Neural cell (in vitro differentiated cells): Measurements from ENCODE around the gene SDS. TPM values are rescaled to one million over a fixed set of nuclear protein-coding genes. Genes with fewer than 3 reads are reported as not detected.

Experiments used
- H2AFZ ChIP-seq: fragments of 200-600, 300-800 bp; sonication (generic), shearing (Covaris generic); 2 replicates; pipeline ENCODE4 v1.6.0; 2014; ENCODE audit warnings: low read depth, mild to moderate bottlenecking, antibody characterized with exemption, low read length, moderate library complexity
- H3F3A ChIP-seq: fragments of 200-600 bp; shearing (Covaris generic); 2 replicates; pipeline ENCODE4 v1.6.1; 2016; ENCODE audit warnings: mild to moderate bottlenecking, moderate library complexity, mixed read lengths, antibody characterized with exemption, low read length; ENCODE audit not compliant: insufficient read depth, poor library complexity, severe bottlenecking
- H3K27ac ChIP-seq: fragments of 200-600, 300-800 bp; sonication (generic), shearing (Covaris generic); 2 replicates; pipeline ENCODE4 v1.5.1; 2014; ENCODE audit warnings: mild to moderate bottlenecking, low read length, moderate library complexity
- H3K27me3 ChIP-seq: fragments of 300-800, 200-600 bp; sonication (generic), shearing (Covaris generic); 2 replicates; pipeline ENCODE4 v1.6.0; 2014; ENCODE audit warnings: mild to moderate bottlenecking, low read depth, low read length, moderate library complexity; ENCODE audit not compliant: insufficient read depth
- H3K36me3 ChIP-seq: fragments of 300-800, 200-600 bp; sonication (generic), shearing (Covaris generic); 2 replicates; pipeline ENCODE4 v1.5.1; 2014; ENCODE audit warnings: mild to moderate bottlenecking, antibody characterized with exemption, low read length, moderate library complexity; ENCODE audit not compliant: insufficient read depth
- H3K4me2 ChIP-seq: fragments of 300-800, 200-600 bp; sonication (generic), shearing (Covaris generic); 2 replicates; pipeline ENCODE4 v1.6.0; 2014; ENCODE audit warnings: mild to moderate bottlenecking, low read length
- H3K4me3 ChIP-seq: fragments of 300-800, 200-600 bp; sonication (generic), shearing (Covaris generic); 2 replicates; pipeline ENCODE4 v1.5.1; 2014; ENCODE audit warnings: mild to moderate bottlenecking, low read length, moderate library complexity
- H3K79me2 ChIP-seq: fragments of 200-600 bp; shearing (Covaris generic); replicated peaks from 2 replicates; pipeline ENCODE4 v1.6.0; 2014; ENCODE audit warnings: mild to moderate bottlenecking, low read length, moderate library complexity; ENCODE audit not compliant: insufficient read depth
- H3K9ac ChIP-seq: fragments of 300-800, 200-600 bp; sonication (generic), shearing (Covaris generic); 2 replicates; pipeline ENCODE4 v1.6.1; 2016; ENCODE audit warnings: mild to moderate bottlenecking, low read length, mixed read lengths
- H3K9me2 ChIP-seq: fragments of 200-600 bp; shearing (Covaris generic); 2 replicates; pipeline ENCODE4 v1.6.1; 2016; ENCODE audit warnings: mild to moderate bottlenecking, low read length, mixed read lengths; ENCODE audit not compliant: insufficient read depth
- H3K9me3 ChIP-seq: fragments of 200-600, 300-800 bp; sonication (generic), shearing (Covaris generic); 2 replicates; pipeline ENCODE4 v1.6.1; 2016; ENCODE audit warnings: mild to moderate bottlenecking, mixed run types, low read length, moderate library complexity, mixed read lengths
- H4K20me1 ChIP-seq: fragments of 200-600 bp; shearing (Covaris generic); 2 replicates; pipeline ENCODE4 v1.6.1; 2016; ENCODE audit warnings: mild to moderate bottlenecking, mixed run types; ENCODE audit not compliant: insufficient read depth
- EP300 ChIP-seq: fragments of 450-650 bp; conservative IDR thresholded peaks from 2 replicates; pipeline ENCODE4 v1.6.1; 2014; ENCODE audit warnings: antibody characterized with exemption, mild to moderate bottlenecking, moderate library complexity; ENCODE audit not compliant: poor library complexity, severe bottlenecking
- EZH2 ChIP-seq: fragments of 200-600, 300-800 bp; shearing (Covaris generic), sonication (generic); IDR thresholded peaks from 2 replicates; pipeline ENCODE4 v1.6.1; 2014; ENCODE audit warnings: antibody characterized with exemption, low read length, borderline replicate concordance, mild to moderate bottlenecking; ENCODE audit not compliant: insufficient read depth, poor library complexity, severe bottlenecking
- MXI1 ChIP-seq: fragments of 450-650 bp; conservative IDR thresholded peaks from 2 replicates; pipeline ENCODE4 v1.6.1; 2014; ENCODE audit warnings: antibody characterized with exemption, mild to moderate bottlenecking; ENCODE audit not compliant: poor library complexity, severe bottlenecking
- POLR2AphosphoS5 ChIP-seq: IDR thresholded peaks from 2 replicates; pipeline ENCODE4 v1.6.1; 2012
- RAD21 ChIP-seq: fragments of 450-650 bp; conservative IDR thresholded peaks from 2 replicates; pipeline ENCODE4 v1.6.1; 2014; ENCODE audit warnings: antibody characterized with exemption, mild to moderate bottlenecking, moderate library complexity
- SMC3 ChIP-seq: fragments of 450-650 bp; conservative IDR thresholded peaks from 2 replicates; pipeline ENCODE4 v1.6.1; 2014; ENCODE audit warnings: antibody characterized with exemption, mild to moderate bottlenecking, moderate library complexity; ENCODE audit not compliant: poor library complexity
- TAF1 ChIP-seq: IDR thresholded peaks from 2 replicates; pipeline ENCODE4 v1.6.1; 2012; ENCODE audit warnings: low read depth
- polyA plus RNA-seq: library from polyadenylated mRNA; depleted of rRNA; stranded (reverse); fragments of >200 nt; gene quantifications from 2 replicates; pipeline ENCODE4 v1.2.3, GENCODE V29; 2014
- TF ChIP-seq, protein P1 (sequence below): fragments of 450-650 bp; IDR thresholded peaks from 2 replicates; pipeline ENCODE4 v1.5.1; 2014; ENCODE audit warnings: antibody characterized with exemption, mild to moderate bottlenecking, moderate library complexity; ENCODE audit not compliant: poor library complexity, severe bottlenecking
- TF ChIP-seq, protein P2 (sequence below): IDR thresholded peaks from 2 replicates; pipeline ENCODE4 v1.6.1; 2012; ENCODE audit warnings: borderline replicate concordance

Gene SDS
- polyA plus RNA-seq, 1 donor from 2014 or later, result not detected

DNA sequence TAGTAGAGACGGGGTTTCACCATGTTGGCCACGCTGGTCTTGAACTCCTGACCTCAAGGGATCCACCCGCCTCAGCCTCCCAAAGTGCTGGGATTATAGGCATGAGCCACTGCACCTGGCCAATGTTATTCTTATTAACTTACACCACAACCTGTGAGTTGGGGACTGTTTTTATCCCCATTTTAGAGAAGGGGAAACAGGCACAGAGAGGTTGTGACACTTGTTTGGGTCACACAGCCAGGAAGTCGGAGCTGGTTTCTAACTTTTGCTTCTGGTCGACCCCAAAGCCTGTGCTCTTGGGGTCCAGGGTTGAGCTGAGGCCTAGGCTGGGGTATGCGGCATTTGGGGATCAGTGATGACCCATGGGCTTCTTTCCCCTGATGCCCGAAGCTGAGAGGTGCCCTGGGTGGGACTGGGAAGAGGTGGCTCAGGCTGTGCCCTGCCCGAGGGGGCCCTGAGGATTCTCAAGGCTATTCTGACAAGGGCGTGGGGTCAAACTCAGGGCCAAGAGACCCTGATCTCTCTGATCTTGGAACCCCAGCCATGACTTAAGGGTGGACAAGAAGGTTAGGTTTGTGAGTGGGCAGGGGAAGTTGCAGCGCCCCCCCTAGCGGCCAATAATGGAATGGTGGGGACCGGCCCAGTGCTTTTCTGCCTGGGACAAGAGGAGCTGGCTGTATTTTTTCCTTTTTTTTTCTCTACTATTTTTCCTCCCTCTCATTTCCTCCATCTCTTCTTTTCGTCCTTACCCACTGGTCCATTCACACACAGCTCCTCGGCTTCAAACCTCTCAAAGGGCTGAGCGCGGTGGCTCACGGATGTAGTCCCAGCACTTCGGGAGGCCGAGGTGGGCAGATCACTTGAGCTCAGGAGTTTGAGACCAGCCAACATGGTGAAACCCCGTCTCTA lies 21.5 kb upstream of the SDS start:
- TF ChIP-seq POLR2AphosphoS5 (no peak), TAF1 (no peak), EP300 (no peak), RAD21 (no peak), EZH2 (no peak), MXI1 (no peak), SMC3 (no peak)
- TF ChIP-seq, protein P1, sequence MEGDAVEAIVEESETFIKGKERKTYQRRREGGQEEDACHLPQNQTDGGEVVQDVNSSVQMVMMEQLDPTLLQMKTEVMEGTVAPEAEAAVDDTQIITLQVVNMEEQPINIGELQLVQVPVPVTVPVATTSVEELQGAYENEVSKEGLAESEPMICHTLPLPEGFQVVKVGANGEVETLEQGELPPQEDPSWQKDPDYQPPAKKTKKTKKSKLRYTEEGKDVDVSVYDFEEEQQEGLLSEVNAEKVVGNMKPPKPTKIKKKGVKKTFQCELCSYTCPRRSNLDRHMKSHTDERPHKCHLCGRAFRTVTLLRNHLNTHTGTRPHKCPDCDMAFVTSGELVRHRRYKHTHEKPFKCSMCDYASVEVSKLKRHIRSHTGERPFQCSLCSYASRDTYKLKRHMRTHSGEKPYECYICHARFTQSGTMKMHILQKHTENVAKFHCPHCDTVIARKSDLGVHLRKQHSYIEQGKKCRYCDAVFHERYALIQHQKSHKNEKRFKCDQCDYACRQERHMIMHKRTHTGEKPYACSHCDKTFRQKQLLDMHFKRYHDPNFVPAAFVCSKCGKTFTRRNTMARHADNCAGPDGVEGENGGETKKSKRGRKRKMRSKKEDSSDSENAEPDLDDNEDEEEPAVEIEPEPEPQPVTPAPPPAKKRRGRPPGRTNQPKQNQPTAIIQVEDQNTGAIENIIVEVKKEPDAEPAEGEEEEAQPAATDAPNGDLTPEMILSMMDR, result no peak
- TF ChIP-seq, protein P2, sequence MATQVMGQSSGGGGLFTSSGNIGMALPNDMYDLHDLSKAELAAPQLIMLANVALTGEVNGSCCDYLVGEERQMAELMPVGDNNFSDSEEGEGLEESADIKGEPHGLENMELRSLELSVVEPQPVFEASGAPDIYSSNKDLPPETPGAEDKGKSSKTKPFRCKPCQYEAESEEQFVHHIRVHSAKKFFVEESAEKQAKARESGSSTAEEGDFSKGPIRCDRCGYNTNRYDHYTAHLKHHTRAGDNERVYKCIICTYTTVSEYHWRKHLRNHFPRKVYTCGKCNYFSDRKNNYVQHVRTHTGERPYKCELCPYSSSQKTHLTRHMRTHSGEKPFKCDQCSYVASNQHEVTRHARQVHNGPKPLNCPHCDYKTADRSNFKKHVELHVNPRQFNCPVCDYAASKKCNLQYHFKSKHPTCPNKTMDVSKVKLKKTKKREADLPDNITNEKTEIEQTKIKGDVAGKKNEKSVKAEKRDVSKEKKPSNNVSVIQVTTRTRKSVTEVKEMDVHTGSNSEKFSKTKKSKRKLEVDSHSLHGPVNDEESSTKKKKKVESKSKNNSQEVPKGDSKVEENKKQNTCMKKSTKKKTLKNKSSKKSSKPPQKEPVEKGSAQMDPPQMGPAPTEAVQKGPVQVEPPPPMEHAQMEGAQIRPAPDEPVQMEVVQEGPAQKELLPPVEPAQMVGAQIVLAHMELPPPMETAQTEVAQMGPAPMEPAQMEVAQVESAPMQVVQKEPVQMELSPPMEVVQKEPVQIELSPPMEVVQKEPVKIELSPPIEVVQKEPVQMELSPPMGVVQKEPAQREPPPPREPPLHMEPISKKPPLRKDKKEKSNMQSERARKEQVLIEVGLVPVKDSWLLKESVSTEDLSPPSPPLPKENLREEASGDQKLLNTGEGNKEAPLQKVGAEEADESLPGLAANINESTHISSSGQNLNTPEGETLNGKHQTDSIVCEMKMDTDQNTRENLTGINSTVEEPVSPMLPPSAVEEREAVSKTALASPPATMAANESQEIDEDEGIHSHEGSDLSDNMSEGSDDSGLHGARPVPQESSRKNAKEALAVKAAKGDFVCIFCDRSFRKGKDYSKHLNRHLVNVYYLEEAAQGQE, result no peak
- no peak overlapping the region for H3K9ac ChIP-seq
- H3K4me2 ChIP-seq, result no peak overlapping the region
- no peak overlapping the region for H3K27ac ChIP-seq
- no peaks in the 10 kb centered on the region for H4K20me1 ChIP-seq
- no peaks in the 10 kb centered on the region for H3K9me2 ChIP-seq
- H3K27me3 ChIP-seq, result no peaks in the 10 kb centered on the region
- no peaks in the 10 kb centered on the region for H3F3A ChIP-seq
- no peak overlapping the region for H3K4me3 ChIP-seq
- H3K79me2 ChIP-seq, result no peaks in the 10 kb centered on the region
- H2AFZ ChIP-seq, result no peak overlapping the region
- no peaks in the 10 kb centered on the region for H3K9me3 ChIP-seq
- H3K36me3 ChIP-seq, result no peaks in the 10 kb centered on the region

DNA sequence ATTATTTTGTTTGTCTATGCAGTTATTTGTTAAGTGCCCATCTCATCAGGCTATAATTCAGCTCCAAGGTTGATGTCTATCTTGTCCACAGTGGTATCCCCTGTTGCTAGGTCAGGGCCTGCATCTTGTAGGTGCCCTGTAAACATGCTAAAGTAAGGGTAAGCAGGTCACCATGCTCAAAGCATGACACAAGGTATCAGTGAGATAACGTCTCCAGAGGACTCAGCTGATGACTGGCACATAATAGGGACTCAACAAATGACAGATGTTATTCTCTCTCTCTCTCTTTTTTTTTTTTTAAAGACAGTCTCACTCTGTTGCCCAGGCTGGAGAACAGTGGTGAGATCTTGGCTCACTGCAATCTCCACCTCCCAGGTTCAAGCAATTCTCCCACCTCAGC lies 20.8 kb upstream of the SDS start:
- Histone ChIP-seq H3K27ac (no peak overlapping the region), H3K27me3 (no peaks in the 10 kb centered on the region), H3F3A (no peaks in the 10 kb centered on the region), H3K79me2 (no peaks in the 10 kb centered on the region), H3K9me3 (no peaks in the 10 kb centered on the region), H4K20me1 (no peaks in the 10 kb centered on the region), H3K4me2 (no peak overlapping the region), H3K4me3 (no peak overlapping the region), H3K9ac (no peak overlapping the region), H3K9me2 (no peaks in the 10 kb centered on the region), H3K36me3 (no peaks in the 10 kb centered on the region), H2AFZ (no peak overlapping the region)
- TF ChIP-seq POLR2AphosphoS5 (no peak), EP300 (no peak), RAD21 (no peak), SMC3 (no peak), TAF1 (no peak), MXI1 (no peak), EZH2 (no peak)
- TF ChIP-seq, protein P2, result no peak
- TF ChIP-seq, protein P1, result no peak
